Skeletal muscle cell (primary cell): ENCODE results near the gene SEPTIN10.
"Not testable (repeated sequence)": the region's sequence is repeated elsewhere in the genome, so short reads cannot be mapped to it uniquely, and the experiment has no call there.

Source experiments
- DNase-seq: peaks from one replicate; pipeline ENCODE4 v3.0.0-alpha.2; 2010; ENCODE audit warnings: low read depth
- H3K4me3 ChIP-seq: 2 replicates; pipeline ENCODE4 v1.5.1; 2011; ENCODE audit warnings: low read depth, mild to moderate bottlenecking, control low read depth, low read length, moderate library complexity

The SEPTIN10 gene

GRCh38 chr2:109635426-109636304, 21.9 kb upstream of the SEPTIN10 start:
- H3K4me3 ChIP-seq = no peak overlapping the region
- no peak for DNase-seq

- no peak for DNase-seq
- H3K4me3 ChIP-seq = no peak overlapping the region
These were observed 19.7 kb upstream of the SEPTIN10 start for GRCh38 chr2:109633284-109633961.

GRCh38 chr2:109632158-109632789, 18.5 kb upstream of the SEPTIN10 start:
- DNase-seq = no peak
- no peak overlapping the region for H3K4me3 ChIP-seq

GRCh38 chr2:109631741-109632140, 18.0 kb upstream of the SEPTIN10 start:
- no peak for DNase-seq
- no peak overlapping the region for H3K4me3 ChIP-seq

- no peak for DNase-seq
- no peak overlapping the region for H3K4me3 ChIP-seq
These were observed 17.0 kb upstream of the SEPTIN10 start for GRCh38 chr2:109630441-109631430.

- no peak overlapping the region for H3K4me3 ChIP-seq
- no peak for DNase-seq
These were observed 16.1 kb upstream of the SEPTIN10 start for GRCh38 chr2:109629867-109630266.

- not testable (repeated sequence) for H3K4me3 ChIP-seq, DNase-seq
These were observed 14.6 kb upstream of the SEPTIN10 start for GRCh38 chr2:109628321-109628720.

- no peak for DNase-seq
- no peak overlapping the region for H3K4me3 ChIP-seq
These were observed 10.6 kb upstream of the SEPTIN10 start for GRCh38 chr2:109624339-109624738.

- no peak overlapping the region for H3K4me3 ChIP-seq
- DNase-seq = no peak
These were observed 10.2 kb upstream of the SEPTIN10 start for GRCh38 chr2:109623923-109624322.

- H3K4me3 ChIP-seq = no peak overlapping the region
- DNase-seq = no peak
These were observed 9.5 kb upstream of the SEPTIN10 start for GRCh38 chr2:109623297-109623696.

GRCh38 chr2:109619032-109619615, 5.4 kb upstream of the SEPTIN10 start:
- no peak overlapping the region for H3K4me3 ChIP-seq
- DNase-seq = no peak

GRCh38 chr2:109616184-109616583, 2.4 kb upstream of the SEPTIN10 start:
- H3K4me3 ChIP-seq = peak overlapping the region; percentile 72
- no peak for DNase-seq

- no peak for DNase-seq
- H3K4me3 ChIP-seq = peak overlapping the region; percentile 72
These were observed 1.9 kb upstream of the SEPTIN10 start for GRCh38 chr2:109615637-109616144.

GRCh38 chr2:109614715-109615636, 1.2 kb upstream of the SEPTIN10 start:
- no peak for DNase-seq

GRCh38 chr2:109613081-109613921, 465 bp downstream of the SEPTIN10 start:
- no peak for DNase-seq
- peak overlapping the region; percentile 72 for H3K4me3 ChIP-seq

More at GRCh38 chr2:109614715-109615636, 1.2 kb upstream of the SEPTIN10 start:
- H3K4me3 ChIP-seq = peak overlapping the region; percentile 72

- DNase-seq = peak; percentile 53
- peak overlapping the region; percentile 72 for H3K4me3 ChIP-seq
These were observed 2.2 kb downstream of the SEPTIN10 start for GRCh38 chr2:109611467-109612095.
